Suppressor macrophage treated with lipopolysaccharide for 1 hour (primary cell): Measurements from ENCODE around the gene GORASP1.
A peak's percentile ranks its signal among the peaks of the same experiment; 100 is the strongest.

Source experiments
- DNase-seq, 3 donors: peaks; one replicate each; pipeline ENCODE4 v3.0.0-alpha.2; 2020 to 2022

GORASP1 gene

GRCh38 chr3:39125841-39126500, 18.5 kb upstream of the GORASP1 start:
- no peak for DNase-seq

DNA sequence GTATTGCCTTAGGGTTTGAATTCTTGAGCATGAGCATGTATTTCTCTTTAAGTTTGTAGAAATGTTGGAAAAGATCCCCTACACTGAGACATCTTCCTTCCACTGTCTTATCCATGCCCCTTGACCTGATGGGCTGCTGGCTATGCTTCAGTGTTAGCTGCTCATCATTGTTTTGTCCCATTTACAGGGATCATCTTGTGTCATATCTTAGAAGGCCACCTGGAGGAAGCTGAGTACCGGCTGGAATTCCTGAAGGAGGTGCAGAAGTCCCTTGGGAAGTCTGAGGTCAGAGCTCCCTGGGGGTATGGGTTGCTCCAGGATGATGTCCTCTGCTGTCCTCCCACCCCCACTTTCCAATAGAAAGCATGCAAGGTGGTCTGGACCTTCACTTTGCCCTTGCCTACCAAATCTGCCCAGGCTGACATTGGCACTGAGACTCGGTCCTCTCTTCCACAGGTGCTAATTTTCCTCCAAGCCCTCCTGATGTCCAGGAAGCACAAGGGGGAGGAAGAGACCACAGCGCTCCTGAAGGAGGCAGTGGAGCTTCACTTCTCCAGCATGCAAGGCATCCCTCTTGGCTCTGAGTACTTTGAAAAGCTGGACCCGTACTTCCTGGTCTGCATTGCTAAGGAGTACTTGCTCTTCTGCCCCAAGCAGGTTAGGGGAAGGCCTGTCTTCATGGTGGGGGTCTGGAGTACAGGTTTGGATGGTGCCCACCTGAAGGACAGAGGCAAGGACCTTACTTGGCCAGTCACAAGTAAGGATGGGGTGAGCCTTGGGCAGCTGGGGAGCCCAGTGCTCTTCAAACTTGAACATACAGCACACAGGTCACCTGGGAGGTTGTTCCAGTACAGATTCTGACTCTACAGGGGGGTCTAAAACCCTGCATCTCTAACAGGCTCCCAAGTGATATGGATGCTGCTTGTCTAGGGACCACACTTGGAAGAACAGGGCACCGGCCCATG, 17.7 kb upstream of the GORASP1 start:
- DNase-seq: no peak

- no peak for DNase-seq
Observed at GRCh38 chr3:39122813-39123212, 15.4 kb upstream of the GORASP1 start.

GRCh38 chr3:39121621-39122020, 14.2 kb upstream of the GORASP1 start:
- no peak for DNase-seq

- DNase-seq: no peak
Observed at GRCh38 chr3:39118931-39119660, 11.7 kb upstream of the GORASP1 start.

GRCh38 chr3:39118079-39118478, 10.7 kb upstream of the GORASP1 start:
- DNase-seq: no peak

DNA sequence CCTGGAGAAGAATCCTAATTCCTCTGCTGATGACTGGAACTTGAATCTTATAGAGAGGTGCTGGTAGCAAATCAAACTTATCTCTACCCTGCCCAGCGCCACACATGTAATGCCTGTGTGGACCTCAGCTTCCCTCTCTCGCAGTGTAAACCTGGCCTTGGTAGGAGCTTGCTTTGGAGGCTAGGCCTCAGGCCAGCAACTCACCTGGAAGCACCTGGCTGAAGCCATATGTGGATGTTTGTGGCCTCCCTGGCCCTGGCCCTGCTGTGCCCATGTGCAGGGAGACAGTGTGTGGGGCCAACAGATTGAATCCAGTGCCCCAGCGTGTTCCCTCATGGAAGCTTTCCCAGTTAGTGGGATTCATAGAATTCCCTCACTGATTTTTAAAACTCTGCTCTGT, 8.4 kb upstream of the GORASP1 start:
- no peak for DNase-seq

DNA sequence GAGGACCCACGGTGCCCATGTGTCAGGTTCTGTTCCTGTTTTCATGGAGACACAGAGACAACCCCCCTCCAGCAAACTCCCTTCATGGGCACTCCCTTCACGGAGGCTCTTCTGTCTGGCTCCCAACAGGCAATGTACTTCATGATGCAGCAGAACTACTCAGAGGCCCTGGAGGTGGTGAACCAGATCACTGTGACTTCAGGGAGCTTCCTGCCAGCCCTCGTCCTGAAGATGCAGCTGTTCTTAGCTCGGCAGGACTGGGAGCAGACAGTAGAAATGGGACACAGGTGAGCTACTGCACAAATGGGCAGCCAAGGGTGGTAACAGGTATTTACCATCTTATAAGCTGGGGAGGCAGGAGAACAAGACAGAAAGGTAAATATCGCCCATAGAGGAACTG, 7.0 kb upstream of the GORASP1 start:
- no peak for DNase-seq

DNA sequence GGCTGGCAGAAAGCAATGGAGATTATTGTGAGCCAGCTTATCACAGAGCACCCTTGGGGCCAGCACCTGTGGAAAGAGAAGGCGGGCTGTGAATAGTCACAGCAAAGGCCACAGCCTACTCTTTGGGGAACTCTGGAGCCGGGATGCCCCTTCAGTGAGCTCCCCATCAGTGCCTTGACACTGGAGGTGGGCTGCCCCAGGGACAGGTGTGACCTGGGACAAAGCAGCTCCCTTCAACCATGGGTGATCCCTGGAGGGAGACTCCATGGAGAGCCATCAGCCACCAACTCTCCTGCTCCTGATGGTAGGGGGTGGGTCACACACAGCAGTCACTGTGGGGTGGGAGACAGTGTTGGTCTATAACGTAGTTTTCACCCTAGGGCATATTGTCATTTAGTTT, 5.9 kb upstream of the GORASP1 start:
- DNase-seq: no peak

GRCh38 chr3:39112535-39112934, 5.1 kb upstream of the GORASP1 start:
- no peak for DNase-seq

DNA sequence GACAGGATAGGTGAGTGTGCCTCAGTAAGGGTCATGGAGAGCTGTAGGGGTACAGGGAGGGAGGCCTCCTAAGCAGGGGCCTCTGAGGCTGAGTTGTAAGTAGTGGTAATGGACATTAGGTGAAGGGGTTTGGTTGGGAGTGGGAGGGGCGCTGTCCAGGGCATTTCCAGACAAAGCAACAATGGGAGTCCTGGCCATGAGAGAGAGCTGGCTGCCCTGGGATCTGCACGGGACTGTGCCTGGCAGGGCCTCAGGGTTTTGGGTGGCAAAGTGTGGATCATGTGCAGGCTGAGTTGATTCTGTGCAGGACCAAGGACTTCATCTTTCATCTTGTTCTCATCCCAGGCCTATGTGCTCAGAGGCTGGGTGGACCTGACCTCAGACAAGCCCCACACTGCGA, 4.7 kb upstream of the GORASP1 start:
- no peak for DNase-seq

DNA sequence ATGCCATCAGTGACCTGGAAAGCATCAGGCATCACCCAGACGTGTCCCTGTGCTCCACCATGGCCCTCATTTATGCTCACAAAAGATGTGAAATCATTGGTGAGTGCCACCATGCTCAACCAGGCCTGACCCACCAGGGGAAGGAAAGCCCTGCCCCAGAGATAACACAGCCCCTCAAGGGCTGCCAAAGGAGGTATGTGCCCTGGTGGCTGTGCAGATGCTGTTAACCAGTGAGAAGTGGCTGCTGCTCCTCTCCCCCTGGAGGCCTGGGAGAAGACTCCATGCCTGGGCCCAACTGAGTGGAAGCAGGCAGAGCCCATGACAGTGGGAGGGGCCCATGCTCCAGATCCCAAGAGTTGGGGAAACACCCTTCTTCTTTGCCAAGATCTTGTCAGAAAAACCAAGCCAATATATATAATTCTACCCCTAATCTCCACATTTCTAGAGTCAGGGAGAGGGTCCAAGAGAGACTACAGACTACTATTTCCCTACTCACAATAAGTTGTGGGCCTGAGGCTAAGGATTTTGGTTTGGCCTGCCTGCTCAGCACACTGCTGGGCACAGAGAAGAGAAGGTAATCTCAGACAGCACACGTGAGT, 2.7 kb upstream of the GORASP1 start:
- no peak for DNase-seq

- no peak for DNase-seq
Observed at GRCh38 chr3:39109086-39109485, 1.7 kb upstream of the GORASP1 start.

- peak; percentile 42 to 69 (median 67) for DNase-seq
Observed at GRCh38 chr3:39108200-39108710, 828 bp upstream of the GORASP1 start.

DNA sequence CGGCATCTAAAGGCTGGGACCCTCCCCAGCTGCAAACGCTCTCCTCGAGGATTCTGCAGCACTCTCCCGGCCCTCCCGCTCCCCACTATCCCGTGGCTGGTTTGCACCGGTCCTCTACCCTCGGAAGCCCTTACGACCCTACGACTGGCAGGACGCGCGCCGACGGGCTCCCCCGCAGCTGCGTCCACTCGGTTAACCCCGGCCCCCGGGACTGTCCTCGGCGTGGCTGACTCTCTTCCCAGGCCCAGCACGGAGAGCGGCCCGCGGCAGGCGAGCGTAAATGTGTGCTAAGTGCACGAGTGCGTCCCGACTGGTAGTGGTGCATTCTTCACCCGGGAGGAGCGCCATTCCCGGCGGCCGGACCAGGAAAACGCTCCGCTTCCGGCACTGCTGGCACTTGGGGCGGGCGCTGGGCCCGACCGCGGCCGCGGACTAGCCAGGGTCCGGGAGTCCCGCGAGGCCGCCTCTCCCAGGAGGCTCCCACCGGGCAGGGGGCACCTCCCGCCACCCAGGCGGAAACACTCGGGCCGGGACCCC, 508 bp downstream of the GORASP1 start:
- DNase-seq: peak; percentile 51 to 72 (median 52)

- no peak for DNase-seq
Observed at GRCh38 chr3:39106281-39106811, 1.1 kb downstream of the GORASP1 start.

DNA sequence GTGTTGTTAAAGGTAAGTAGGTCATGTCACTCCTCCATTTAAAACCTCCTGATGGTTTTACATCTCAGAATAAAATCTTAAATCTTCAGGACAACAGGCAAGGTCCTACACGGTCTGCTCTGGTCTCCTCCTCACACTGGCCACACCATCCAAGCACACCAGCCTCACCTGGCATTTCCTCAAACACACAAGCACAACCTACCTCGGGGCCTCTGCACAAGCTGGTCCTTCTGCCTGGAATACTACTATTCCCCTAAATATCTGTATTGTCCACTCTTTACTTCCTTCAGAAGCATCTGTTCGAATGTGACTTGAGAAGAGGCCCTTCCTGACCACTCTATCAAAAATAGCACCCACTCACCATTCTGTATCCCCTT, 1.8 kb downstream of the GORASP1 start:
- no peak for DNase-seq

DNA sequence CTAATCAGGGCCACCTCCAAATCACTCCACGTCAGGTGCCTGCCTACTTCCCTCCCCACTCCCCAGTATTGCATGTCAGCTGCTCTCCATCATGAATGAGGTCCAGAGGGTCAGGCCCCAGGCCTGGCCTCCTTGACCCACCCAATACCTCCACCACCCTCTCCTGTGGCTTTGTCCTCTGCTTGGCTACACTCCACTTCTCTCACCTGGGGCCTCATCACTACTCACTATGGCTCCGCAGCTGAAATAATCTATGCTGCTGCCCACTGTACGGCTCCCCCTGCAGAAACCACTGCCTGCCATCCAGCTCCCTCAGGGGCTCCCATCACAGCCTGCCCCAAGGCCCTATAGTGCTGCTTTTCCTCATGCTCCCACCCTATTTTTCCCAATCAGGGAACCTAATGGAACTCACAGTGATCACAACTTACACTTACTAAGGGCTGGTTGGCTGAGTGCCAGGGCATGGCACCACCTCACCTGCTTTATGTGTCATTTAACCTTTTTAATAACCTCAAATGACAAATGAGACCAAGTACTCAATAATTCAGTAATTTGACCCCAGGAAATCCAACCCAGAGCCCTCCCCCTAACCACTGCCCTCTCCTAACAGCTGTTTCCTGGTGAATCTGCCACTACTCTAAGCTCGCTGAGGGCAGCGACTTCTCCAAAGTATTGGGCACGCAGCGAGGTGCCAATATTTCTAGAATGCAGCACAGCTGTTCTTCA, 2.3 kb downstream of the GORASP1 start:
- no peak for DNase-seq

DNA sequence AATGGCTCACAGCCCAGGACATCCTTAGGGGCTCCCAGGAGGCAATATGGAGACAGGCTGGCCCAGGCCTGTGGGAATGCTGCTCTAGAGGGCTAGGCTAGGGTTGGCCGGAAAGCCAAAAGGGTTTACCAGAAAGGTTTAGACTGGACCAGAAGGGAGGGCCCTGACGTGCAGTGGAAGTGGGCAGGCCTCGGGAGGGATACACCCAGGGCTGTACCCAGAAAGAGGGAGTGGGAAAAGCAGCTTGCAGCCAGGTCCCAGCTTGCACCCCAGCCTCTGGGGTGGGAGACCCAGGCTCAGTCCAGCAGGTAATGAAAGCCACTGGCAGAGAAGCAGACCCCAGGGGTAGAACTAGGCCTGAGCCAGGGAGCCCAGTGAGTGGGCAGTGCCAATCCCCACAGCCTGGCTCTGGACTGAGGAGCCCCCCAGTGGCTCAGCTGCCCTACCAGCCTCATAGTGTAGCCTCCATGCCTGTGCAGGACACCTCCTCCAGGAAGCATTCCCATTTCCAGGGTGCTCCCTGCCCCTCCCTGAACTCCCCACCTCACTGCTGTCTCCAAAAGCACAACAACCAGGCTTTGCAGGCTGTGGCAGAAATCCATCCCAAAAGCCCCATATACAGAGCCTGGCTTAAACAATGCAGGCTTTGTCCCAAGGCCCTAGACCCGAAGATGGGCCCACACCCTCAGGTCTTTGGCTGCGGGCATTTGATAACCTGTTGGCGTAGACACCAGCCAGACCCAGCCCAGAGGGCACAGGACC, 3.5 kb downstream of the GORASP1 start:
- DNase-seq: no peak

- no peak for DNase-seq
Observed at GRCh38 chr3:39103324-39103693, 4.1 kb downstream of the GORASP1 start.
